Measurements from ENCODE around the gene BORCS8. TPM values are rescaled to one million over a fixed set of nuclear protein-coding genes. Genes with fewer than 3 reads are reported as not detected.

The BORCS8 gene
- total and polyA plus RNA-seq, 2 of the 13 experiments (the other 11 are each of a cell fraction or from before 2014, with no cell fraction given), result 9.6 to 13.3 TPM

GRCh38 chr19:19137556-19138108, 54.3 kb downstream of the BORCS8 start:
- peaks cover 3% of the 10 kb centered on the region; the same call in 1 of the 2 replicates for H3K9me3 ChIP-seq (ENCODE audit: low read length)
- no peaks in the 10 kb centered on the region for H3K36me3 ChIP-seq (replicated peaks in 1 of 2; ENCODE audit: control insufficient read depth in 1 of 2, insufficient read depth in 2 of 2, low read length in 2 of 2)
- H2AFZ ChIP-seq (ENCODE audit: low read length), result no peak overlapping the region
- H3K27me3 ChIP-seq (ENCODE audit: control insufficient read depth in 1 of 2, insufficient read depth in 2 of 2, low read length in 2 of 2), result no peaks in the 10 kb centered on the region
- FAIRE-seq (no peak), ATAC-seq (peak; percentile 41), DNase-seq (ENCODE audit: low spot score) (no peak)
- ChIA-PET POLR2A (no interaction called here), CTCF (ENCODE audit: low intra/inter-chr PET ratio, low total read pairs) (no interaction called here)
- TSS peak; percentile 75 for BruUV-seq (replicated peaks)
- peaks cover 14% of the 10 kb centered on the region for H3K4me1 ChIP-seq (ENCODE audit: insufficient read depth, low read length)
- H3K79me2 ChIP-seq (ENCODE audit: insufficient read depth, low read length), result peaks cover 5% of the 10 kb centered on the region
- peak overlapping the region; percentile 67 to 80 (median 70) for H3K4me3 ChIP-seq (replicated peaks in 1 of 3; ENCODE audit: insufficient read depth in 1 of 3, low read depth in 2 of 3, low read length in 3 of 3)
- in situ Hi-C loops (cut with HindIII; ENCODE audit: extremely low pct_ligation_motif_present, low pct_unique_long_range_greater_than_20kb) (loop anchor here (5.0 kb wide), 1 partner anchor 85 kb away; no protein-coding TSS in a partner anchor), intact Hi-C loops (cut with micrococcal nuclease; ENCODE audit: unreplicated experiment) (loop anchor here (2.0 to 5.0 kb wide), 4 partner anchors 35 to 85 kb away; partner anchors contain the start of genes MEF2B and SLC25A42)
- WGBS (ENCODE audit: low lambda C conversion rate), result 6% methylated on average over 19 of the region's 25 CpGs
- no peaks in the 10 kb centered on the region for H4K20me1 ChIP-seq (ENCODE audit: insufficient read depth, low read length)
- H3K27ac ChIP-seq (ENCODE audit: extremely low read length, insufficient read depth, low read length), result peak overlapping the region; percentile 66
- H3K4me2 ChIP-seq (ENCODE audit: low read depth, low read length), result peak overlapping the region; percentile 99
- H3K9ac ChIP-seq (ENCODE audit: insufficient read depth, low read depth, low read length), result peak overlapping the region; percentile 90
- TF ChIP-seq, protein P1, sequence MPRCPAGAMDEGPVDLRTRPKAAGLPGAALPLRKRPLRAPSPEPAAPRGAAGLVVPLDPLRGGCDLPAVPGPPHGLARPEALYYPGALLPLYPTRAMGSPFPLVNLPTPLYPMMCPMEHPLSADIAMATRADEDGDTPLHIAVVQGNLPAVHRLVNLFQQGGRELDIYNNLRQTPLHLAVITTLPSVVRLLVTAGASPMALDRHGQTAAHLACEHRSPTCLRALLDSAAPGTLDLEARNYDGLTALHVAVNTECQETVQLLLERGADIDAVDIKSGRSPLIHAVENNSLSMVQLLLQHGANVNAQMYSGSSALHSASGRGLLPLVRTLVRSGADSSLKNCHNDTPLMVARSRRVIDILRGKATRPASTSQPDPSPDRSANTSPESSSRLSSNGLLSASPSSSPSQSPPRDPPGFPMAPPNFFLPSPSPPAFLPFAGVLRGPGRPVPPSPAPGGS (CRISPR knock-in tag; IDR thresholded peaks at IDR 0.05), result 0 out of 2 replicates have a peak, but pooled peaks have one; percentile 31
- TF ChIP-seq FOXP1 (IDR thresholded peaks at IDR 0.05), result no peak
- no peak for TF ChIP-seq FOXP1 (CRISPR knock-in tag; IDR thresholded peaks at IDR 0.05)
- no peak for TF ChIP-seq GPN1 (CRISPR knock-in tag; IDR thresholded peaks at IDR 0.05; ENCODE audit: borderline replicate concordance)
- TF ChIP-seq ZNF343 (CRISPR knock-in tag; IDR thresholded peaks at IDR 0.05), result 0 out of 2 replicates have a peak, but pooled peaks have one; percentile 13
- TF ChIP-seq, protein P2, sequence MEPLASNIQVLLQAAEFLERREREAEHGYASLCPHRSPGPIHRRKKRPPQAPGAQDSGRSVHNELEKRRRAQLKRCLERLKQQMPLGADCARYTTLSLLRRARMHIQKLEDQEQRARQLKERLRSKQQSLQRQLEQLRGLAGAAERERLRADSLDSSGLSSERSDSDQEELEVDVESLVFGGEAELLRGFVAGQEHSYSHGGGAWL (CRISPR knock-in tag; IDR thresholded peaks at IDR 0.05), result 0 out of 2 replicates have a peak, but pooled peaks have one; percentile 22
- no peak for TF ChIP-seq MAZ (IDR thresholded peaks at IDR 0.05; ENCODE audit: borderline replicate concordance, low read depth, low read length)
- TF ChIP-seq MAZ (CRISPR knock-in tag; IDR thresholded peaks at IDR 0.05; ENCODE audit: low read depth), result 0 out of 2 replicates have a peak, but pooled peaks have one; percentile 4
- TF ChIP-seq ZBTB49 (CRISPR knock-in tag; IDR thresholded peaks at IDR 0.05; ENCODE audit: borderline replicate concordance), result no peak
- 0 out of 2 replicates have a peak, but pooled peaks have one; percentile 3 for TF ChIP-seq ZNF777 (CRISPR knock-in tag; IDR thresholded peaks at IDR 0.05)
- TF ChIP-seq AGO2 (optimal IDR thresholded peaks at IDR 0.05; ENCODE audit: low read depth, low read length), result peak; percentile 43
- TF ChIP-seq MEIS1 (CRISPR knock-in tag; IDR thresholded peaks at IDR 0.05; ENCODE audit: borderline replicate concordance), result 0 out of 2 replicates have a peak, but pooled peaks have one; percentile 30
- TF ChIP-seq, protein P3, sequence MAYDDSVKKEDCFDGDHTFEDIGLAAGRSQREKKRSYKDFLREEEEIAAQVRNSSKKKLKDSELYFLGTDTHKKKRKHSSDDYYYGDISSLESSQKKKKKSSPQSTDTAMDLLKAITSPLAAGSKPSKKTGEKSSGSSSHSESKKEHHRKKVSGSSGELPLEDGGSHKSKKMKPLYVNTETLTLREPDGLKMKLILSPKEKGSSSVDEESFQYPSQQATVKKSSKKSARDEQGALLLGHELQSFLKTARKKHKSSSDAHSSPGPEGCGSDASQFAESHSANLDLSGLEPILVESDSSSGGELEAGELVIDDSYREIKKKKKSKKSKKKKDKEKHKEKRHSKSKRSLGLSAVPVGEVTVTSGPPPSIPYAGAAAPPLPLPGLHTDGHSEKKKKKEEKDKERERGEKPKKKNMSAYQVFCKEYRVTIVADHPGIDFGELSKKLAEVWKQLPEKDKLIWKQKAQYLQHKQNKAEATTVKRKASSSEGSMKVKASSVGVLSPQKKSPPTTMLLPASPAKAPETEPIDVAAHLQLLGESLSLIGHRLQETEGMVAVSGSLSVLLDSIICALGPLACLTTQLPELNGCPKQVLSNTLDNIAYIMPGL (CRISPR knock-in tag; IDR thresholded peaks at IDR 0.05; ENCODE audit: borderline replicate concordance in 1 of 2, low read depth in 1 of 2), result 0 out of 4 replicates have a peak, but pooled peaks of 1 of the 2 experiments have one; percentile 10
- peak; percentile 24 for TF ChIP-seq AGO1 (IDR thresholded peaks at IDR 0.05; ENCODE audit: low read depth, low read length, poor library complexity, severe bottlenecking)
- 0 out of 2 replicates have a peak, but pooled peaks have one; percentile 21 for TF ChIP-seq ZNF766 (CRISPR knock-in tag; IDR thresholded peaks at IDR 0.05; ENCODE audit: borderline replicate concordance)
- TF ChIP-seq ZNF430 (CRISPR knock-in tag; IDR thresholded peaks at IDR 0.05), result no peak
- TF ChIP-seq ZNF746 (CRISPR knock-in tag; IDR thresholded peaks at IDR 0.05), result peak; percentile 32; the same call in 1 of the 2 replicates
